ENCODE results near the gene DAB2IP. TPM values are rescaled to one million over a fixed set of nuclear protein-coding genes. Genes with fewer than 3 reads are reported as not detected.

DAB2IP gene
- total and polyA plus RNA-seq, 4 donors, result 2.3 to 13.1 (median 5.4) TPM

DNA sequence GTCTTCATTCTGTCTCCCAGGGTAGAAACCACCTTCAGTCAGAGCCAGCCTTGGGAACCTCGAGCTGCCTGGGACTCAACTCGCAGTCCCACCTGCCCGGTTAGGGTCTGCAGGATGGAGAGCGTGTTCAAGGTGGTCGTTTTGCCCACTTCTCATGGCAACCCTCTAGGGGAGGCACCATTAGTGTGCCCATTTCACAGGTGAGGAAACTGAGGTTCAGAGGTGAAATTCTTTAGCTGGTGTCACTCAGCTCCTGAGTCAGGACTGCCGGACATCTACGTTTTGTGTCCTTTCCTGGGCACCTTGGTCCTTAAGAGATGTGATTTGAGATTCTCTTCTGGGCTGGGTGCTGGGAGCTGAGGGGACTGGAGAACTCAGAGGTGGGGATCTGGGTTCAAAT lies 30.0 kb downstream of the DAB2IP start:
- TF ChIP-seq SP1 (IDR thresholded peaks at IDR 0.05) (no peak), RAD21 (IDR thresholded peaks at IDR 0.05) (no peak), TAF1 (conservative IDR thresholded peaks at IDR 0.05) (no peak), NR2F2 (IDR thresholded peaks at IDR 0.05) (no peak), FOXA1 (IDR thresholded peaks at IDR 0.05) (no peak), GABPA (IDR thresholded peaks at IDR 0.05 in 1 of 2, conservative IDR thresholded peaks at IDR 0.05 in 1 of 2) (no peak)
- TF ChIP-seq, protein P1, sequence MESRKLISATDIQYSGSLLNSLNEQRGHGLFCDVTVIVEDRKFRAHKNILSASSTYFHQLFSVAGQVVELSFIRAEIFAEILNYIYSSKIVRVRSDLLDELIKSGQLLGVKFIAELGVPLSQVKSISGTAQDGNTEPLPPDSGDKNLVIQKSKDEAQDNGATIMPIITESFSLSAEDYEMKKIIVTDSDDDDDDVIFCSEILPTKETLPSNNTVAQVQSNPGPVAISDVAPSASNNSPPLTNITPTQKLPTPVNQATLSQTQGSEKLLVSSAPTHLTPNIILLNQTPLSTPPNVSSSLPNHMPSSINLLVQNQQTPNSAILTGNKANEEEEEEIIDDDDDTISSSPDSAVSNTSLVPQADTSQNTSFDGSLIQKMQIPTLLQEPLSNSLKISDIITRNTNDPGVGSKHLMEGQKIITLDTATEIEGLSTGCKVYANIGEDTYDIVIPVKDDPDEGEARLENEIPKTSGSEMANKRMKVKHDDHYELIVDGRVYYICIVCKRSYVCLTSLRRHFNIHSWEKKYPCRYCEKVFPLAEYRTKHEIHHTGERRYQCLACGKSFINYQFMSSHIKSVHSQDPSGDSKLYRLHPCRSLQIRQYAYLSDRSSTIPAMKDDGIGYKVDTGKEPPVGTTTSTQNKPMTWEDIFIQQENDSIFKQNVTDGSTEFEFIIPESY (IDR thresholded peaks at IDR 0.05), result no peak
- no peak for DNase-seq (ENCODE audit: low spot score)
- Histone ChIP-seq H3K9me3 (ENCODE audit: control insufficient read depth in 4 of 4, low read length in 3 of 4) (no peaks in the 10 kb centered on the region), H3K9ac (ENCODE audit: low read depth in 1 of 2, low read length in 2 of 2) (no peak overlapping the region), H3K36me3 (ENCODE audit: control insufficient read depth in 4 of 4, insufficient read depth in 3 of 4, low read depth in 1 of 4, low read length in 3 of 4) (peaks cover 0 to 5% (median 1%) of the 10 kb centered on the region in 4 donors), H3K27ac (ENCODE audit: low read depth in 1 of 2, low read length in 2 of 2) (no peak overlapping the region), H3K27me3 (ENCODE audit: control insufficient read depth in 4 of 4, insufficient read depth in 4 of 4, low read length in 3 of 4) (no peaks in the 10 kb centered on the region), H3K4me1 (ENCODE audit: control insufficient read depth in 4 of 4, insufficient read depth in 4 of 4, low read length in 3 of 4) (peaks cover 0 to 3% (median 1%) of the 10 kb centered on the region in 4 donors), H3K4me3 (ENCODE audit: low read depth in 1 of 3, low read length in 3 of 3) (no peak overlapping the region)
- whole genome bisulfite sequencing, result 95% methylated on average over 7 of the region's 7 CpGs

DNA sequence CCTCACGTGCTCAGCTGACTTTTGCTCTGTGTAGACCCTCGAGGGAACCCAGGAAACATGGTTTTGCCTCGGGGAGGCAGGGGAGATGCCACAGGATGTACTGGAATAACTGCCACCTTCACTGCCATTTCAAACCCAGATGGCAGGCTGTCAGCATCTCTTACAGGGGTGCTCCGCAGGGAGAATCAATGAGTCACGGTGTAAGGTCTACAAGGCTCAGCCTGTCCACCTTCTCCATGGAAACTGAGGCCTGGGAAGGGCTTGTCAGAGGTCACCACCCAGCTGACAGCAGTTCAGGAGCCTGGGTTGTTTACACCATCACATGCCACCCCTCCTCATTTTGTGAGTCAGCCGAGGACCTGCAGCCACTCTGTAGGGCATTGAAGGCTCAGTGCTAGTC lies 30.8 kb downstream of the DAB2IP start:
- 79% methylated on average over 6 of the region's 6 CpGs for WGBS
- H3K27me3 ChIP-seq (ENCODE audit: control insufficient read depth in 4 of 4, insufficient read depth in 4 of 4, low read length in 3 of 4), result no peaks in the 10 kb centered on the region
- TF ChIP-seq TAF1 (conservative IDR thresholded peaks at IDR 0.05) (no peak), FOXA1 (IDR thresholded peaks at IDR 0.05) (no peak), SP1 (IDR thresholded peaks at IDR 0.05) (no peak), YY1 (IDR thresholded peaks at IDR 0.05) (no peak), NR2F2 (IDR thresholded peaks at IDR 0.05) (no peak), RXRA (IDR thresholded peaks at IDR 0.05) (no peak), RAD21 (IDR thresholded peaks at IDR 0.05) (no peak)
- TF ChIP-seq, protein P2, sequence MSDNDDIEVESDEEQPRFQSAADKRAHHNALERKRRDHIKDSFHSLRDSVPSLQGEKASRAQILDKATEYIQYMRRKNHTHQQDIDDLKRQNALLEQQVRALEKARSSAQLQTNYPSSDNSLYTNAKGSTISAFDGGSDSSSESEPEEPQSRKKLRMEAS (IDR thresholded peaks at IDR 0.05), result no peak
- TF ChIP-seq, protein P3, sequence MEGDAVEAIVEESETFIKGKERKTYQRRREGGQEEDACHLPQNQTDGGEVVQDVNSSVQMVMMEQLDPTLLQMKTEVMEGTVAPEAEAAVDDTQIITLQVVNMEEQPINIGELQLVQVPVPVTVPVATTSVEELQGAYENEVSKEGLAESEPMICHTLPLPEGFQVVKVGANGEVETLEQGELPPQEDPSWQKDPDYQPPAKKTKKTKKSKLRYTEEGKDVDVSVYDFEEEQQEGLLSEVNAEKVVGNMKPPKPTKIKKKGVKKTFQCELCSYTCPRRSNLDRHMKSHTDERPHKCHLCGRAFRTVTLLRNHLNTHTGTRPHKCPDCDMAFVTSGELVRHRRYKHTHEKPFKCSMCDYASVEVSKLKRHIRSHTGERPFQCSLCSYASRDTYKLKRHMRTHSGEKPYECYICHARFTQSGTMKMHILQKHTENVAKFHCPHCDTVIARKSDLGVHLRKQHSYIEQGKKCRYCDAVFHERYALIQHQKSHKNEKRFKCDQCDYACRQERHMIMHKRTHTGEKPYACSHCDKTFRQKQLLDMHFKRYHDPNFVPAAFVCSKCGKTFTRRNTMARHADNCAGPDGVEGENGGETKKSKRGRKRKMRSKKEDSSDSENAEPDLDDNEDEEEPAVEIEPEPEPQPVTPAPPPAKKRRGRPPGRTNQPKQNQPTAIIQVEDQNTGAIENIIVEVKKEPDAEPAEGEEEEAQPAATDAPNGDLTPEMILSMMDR (IDR thresholded peaks at IDR 0.05; ENCODE audit: low read depth, low read length, missing input control), result no peak
- no peak overlapping the region for H3K4me3 ChIP-seq (ENCODE audit: low read depth in 1 of 3, low read length in 3 of 3)
- H3K4me1 ChIP-seq (ENCODE audit: control insufficient read depth in 4 of 4, insufficient read depth in 4 of 4, low read length in 3 of 4), result peaks cover 0 to 2% (median 0%) of the 10 kb centered on the region in 4 donors
- DNase-seq (ENCODE audit: low spot score), result no peak
- no peak overlapping the region for H3K27ac ChIP-seq (ENCODE audit: low read depth in 1 of 2, low read length in 2 of 2)
- peaks cover 0 to 5% (median 1%) of the 10 kb centered on the region in 4 donors for H3K36me3 ChIP-seq (ENCODE audit: control insufficient read depth in 4 of 4, insufficient read depth in 3 of 4, low read depth in 1 of 4, low read length in 3 of 4)
- H3K9ac ChIP-seq (ENCODE audit: low read depth in 1 of 2, low read length in 2 of 2), result no peak overlapping the region
- H3K9me3 ChIP-seq (ENCODE audit: control insufficient read depth in 4 of 4, low read length in 3 of 4), result no peaks in the 10 kb centered on the region

DNA sequence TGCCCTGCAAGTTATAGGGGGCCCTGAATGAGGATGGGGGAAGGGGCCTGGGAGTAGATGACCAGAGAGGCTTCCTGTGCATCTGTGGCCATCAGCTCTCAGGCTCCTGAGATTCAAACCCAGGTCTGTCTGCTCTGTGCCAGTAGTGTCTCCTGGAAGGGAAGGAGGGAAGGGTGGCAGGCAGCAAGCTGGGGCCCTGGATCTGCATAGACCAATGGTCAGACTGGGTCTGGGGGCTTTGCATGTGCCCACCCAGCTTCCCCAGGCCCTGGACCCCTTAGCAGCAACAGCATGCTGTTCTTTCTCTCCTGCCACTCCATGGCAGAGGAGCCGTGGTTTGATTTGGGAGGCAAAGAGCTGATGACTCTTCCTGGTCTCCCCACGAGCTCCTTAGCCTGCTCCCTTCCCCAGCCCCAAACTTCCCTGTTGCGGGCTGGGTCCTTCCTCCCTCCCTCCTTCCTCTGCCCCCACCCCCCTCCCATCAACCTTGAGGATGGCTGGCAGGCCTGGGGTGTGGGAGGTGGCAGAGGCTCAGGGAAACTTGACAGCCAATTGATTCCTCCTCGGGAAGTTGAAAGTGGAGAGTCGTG lies 31.6 kb downstream of the DAB2IP start:
- no peaks in the 10 kb centered on the region for H3K9me3 ChIP-seq (ENCODE audit: control insufficient read depth in 4 of 4, low read length in 3 of 4)
- WGBS, result 86% methylated on average over 5 of the region's 5 CpGs
- no peak overlapping the region for H3K4me3 ChIP-seq (ENCODE audit: low read depth in 1 of 3, low read length in 3 of 3)
- H3K27me3 ChIP-seq (ENCODE audit: control insufficient read depth in 4 of 4, insufficient read depth in 4 of 4, low read length in 3 of 4), result no peaks in the 10 kb centered on the region
- H3K4me1 ChIP-seq (ENCODE audit: control insufficient read depth in 4 of 4, insufficient read depth in 4 of 4, low read length in 3 of 4), result peaks cover 0 to 2% (median 0%) of the 10 kb centered on the region in 4 donors
- no peak overlapping the region for H3K9ac ChIP-seq (ENCODE audit: low read depth in 1 of 2, low read length in 2 of 2)
- peaks cover 0 to 5% (median 1%) of the 10 kb centered on the region in 4 donors for H3K36me3 ChIP-seq (ENCODE audit: control insufficient read depth in 4 of 4, insufficient read depth in 3 of 4, low read depth in 1 of 4, low read length in 3 of 4)
- DNase-seq (ENCODE audit: low spot score), result no peak
- H3K27ac ChIP-seq (ENCODE audit: low read depth in 1 of 2, low read length in 2 of 2), result no peak overlapping the region
- TF ChIP-seq HNF4G (IDR thresholded peaks at IDR 0.05) (no peak), EGR1 (IDR thresholded peaks at IDR 0.05; ENCODE audit: low read depth in 2 of 2) (no peak), RXRA (IDR thresholded peaks at IDR 0.05) (no peak), GABPA (IDR thresholded peaks at IDR 0.05 in 1 of 2, conservative IDR thresholded peaks at IDR 0.05 in 1 of 2) (no peak), YY1 (IDR thresholded peaks at IDR 0.05) (no peak), RAD21 (IDR thresholded peaks at IDR 0.05) (no peak), JUND (IDR thresholded peaks at IDR 0.05) (no peak)
- TF ChIP-seq, protein P4, sequence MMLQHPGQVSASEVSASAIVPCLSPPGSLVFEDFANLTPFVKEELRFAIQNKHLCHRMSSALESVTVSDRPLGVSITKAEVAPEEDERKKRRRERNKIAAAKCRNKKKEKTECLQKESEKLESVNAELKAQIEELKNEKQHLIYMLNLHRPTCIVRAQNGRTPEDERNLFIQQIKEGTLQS (IDR thresholded peaks at IDR 0.05), result no peak
- TF ChIP-seq, protein P2 (IDR thresholded peaks at IDR 0.05), result no peak
- TF ChIP-seq, protein P5, sequence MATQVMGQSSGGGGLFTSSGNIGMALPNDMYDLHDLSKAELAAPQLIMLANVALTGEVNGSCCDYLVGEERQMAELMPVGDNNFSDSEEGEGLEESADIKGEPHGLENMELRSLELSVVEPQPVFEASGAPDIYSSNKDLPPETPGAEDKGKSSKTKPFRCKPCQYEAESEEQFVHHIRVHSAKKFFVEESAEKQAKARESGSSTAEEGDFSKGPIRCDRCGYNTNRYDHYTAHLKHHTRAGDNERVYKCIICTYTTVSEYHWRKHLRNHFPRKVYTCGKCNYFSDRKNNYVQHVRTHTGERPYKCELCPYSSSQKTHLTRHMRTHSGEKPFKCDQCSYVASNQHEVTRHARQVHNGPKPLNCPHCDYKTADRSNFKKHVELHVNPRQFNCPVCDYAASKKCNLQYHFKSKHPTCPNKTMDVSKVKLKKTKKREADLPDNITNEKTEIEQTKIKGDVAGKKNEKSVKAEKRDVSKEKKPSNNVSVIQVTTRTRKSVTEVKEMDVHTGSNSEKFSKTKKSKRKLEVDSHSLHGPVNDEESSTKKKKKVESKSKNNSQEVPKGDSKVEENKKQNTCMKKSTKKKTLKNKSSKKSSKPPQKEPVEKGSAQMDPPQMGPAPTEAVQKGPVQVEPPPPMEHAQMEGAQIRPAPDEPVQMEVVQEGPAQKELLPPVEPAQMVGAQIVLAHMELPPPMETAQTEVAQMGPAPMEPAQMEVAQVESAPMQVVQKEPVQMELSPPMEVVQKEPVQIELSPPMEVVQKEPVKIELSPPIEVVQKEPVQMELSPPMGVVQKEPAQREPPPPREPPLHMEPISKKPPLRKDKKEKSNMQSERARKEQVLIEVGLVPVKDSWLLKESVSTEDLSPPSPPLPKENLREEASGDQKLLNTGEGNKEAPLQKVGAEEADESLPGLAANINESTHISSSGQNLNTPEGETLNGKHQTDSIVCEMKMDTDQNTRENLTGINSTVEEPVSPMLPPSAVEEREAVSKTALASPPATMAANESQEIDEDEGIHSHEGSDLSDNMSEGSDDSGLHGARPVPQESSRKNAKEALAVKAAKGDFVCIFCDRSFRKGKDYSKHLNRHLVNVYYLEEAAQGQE (IDR thresholded peaks at IDR 0.05), result no peak
- TF ChIP-seq, protein P3 (IDR thresholded peaks at IDR 0.05; ENCODE audit: low read depth, low read length, missing input control), result no peak

Data from liver (tissue), 9 donors.